Natural killer cell treated with Interleukin-12 subunit alpha and Interleukin-12 subunit beta and Interleukin-15 and Interleukin-18, amount 100 ng/mL, for 72 hours (primary cell): ENCODE measurements around the gene ZHX3. TPM values are rescaled to one million over a fixed set of nuclear protein-coding genes. Genes with fewer than 3 reads are reported as not detected.

Source experiments
- ATAC-seq, 2 donors: fragments of 150-1000 bp; cut with Tn5 transposase in 1 of 2; sonication (Bioruptor Pico), chemical (Tn5 transposase) in 1 of 2; 2 replicates each; pipeline ENCODE4 v1.10.0; 2021
- DNase-seq: peaks from one replicate; pipeline ENCODE4 v3.0.0; 2022; ENCODE audit warnings: low spot score
- H3K27ac Mint-ChIP-seq, 2 donors: 1 replicate in 1 of 2; 2 replicates in 1 of 2; pipeline ENCODE4 v1.8.0; 2022; ENCODE audit warnings: mixed read lengths in 2 of 2, mild to moderate bottlenecking in 1 of 2, moderate library complexity in 1 of 2
- H3K27me3 Mint-ChIP-seq, 2 donors: 1 replicate in 1 of 2; 2 replicates in 1 of 2; pipeline ENCODE4 v1.8.0; 2022; ENCODE audit warnings: mixed read lengths in 2 of 2
- H3K36me3 Mint-ChIP-seq: one replicate; pipeline ENCODE4 v1.8.0; 2022; ENCODE audit warnings: mixed read lengths
- H3K4me1 Mint-ChIP-seq, 2 donors: 1 replicate in 1 of 2; 2 replicates in 1 of 2; pipeline ENCODE4 v1.8.0; 2022; ENCODE audit warnings: low read depth in 2 of 2, mixed read lengths in 2 of 2, mild to moderate bottlenecking in 1 of 2
- H3K4me3 Mint-ChIP-seq: one replicate; pipeline ENCODE4 v1.8.0; 2022; ENCODE audit warnings: mixed read lengths
- H3K9me3 Mint-ChIP-seq: 2 replicates; pipeline ENCODE4 v1.8.0; 2022; ENCODE audit warnings: mixed read lengths
- total RNA-seq, 2 donors: library from RNA; stranded (reverse); gene quantifications; one replicate each; pipeline ENCODE4 v1.2.3, GENCODE V29; 2022

The ZHX3 gene
- total RNA-seq, 2 donors from 2014 or later: 7.6 to 21.6 TPM

GRCh38 chr20:41308726-41309413, 8.7 kb downstream of the ZHX3 start:
- Mint-ChIP-seq H3K27ac (no peak overlapping the region), H3K27me3 (no peaks in the 10 kb centered on the region), H3K4me3 (no peak overlapping the region), H3K36me3 (no peaks in the 10 kb centered on the region), H3K4me1 (peaks cover 13 to 14% of the 10 kb centered on the region in 2 donors), H3K9me3 (no peaks in the 10 kb centered on the region)
- ATAC-seq (no peak), DNase-seq (no peak)

GRCh38 chr20:41308290-41308711, 9.2 kb downstream of the ZHX3 start:
- H3K36me3 Mint-ChIP-seq: no peaks in the 10 kb centered on the region

GRCh38 chr20:41307021-41307420, 10.5 kb downstream of the ZHX3 start:
- no peak for DNase-seq
- Mint-ChIP-seq H3K4me3 (no peak overlapping the region), H3K4me1 (peaks cover 13 to 14% of the 10 kb centered on the region in 2 donors), H3K9me3 (no peaks in the 10 kb centered on the region), H3K27me3 (no peaks in the 10 kb centered on the region), H3K27ac (no peak overlapping the region), H3K36me3 (no peaks in the 10 kb centered on the region)
- ATAC-seq: peak in 1 of 2 donors; percentile 17

More at GRCh38 chr20:41308290-41308711, 9.2 kb downstream of the ZHX3 start:
- DNase-seq (no peak), ATAC-seq (no peak)
- no peaks in the 10 kb centered on the region for H3K27me3 Mint-ChIP-seq
- no peak overlapping the region for H3K4me3 Mint-ChIP-seq
- peaks cover 13 to 14% of the 10 kb centered on the region in 2 donors for H3K4me1 Mint-ChIP-seq
- H3K9me3 Mint-ChIP-seq: no peaks in the 10 kb centered on the region
- no peak overlapping the region for H3K27ac Mint-ChIP-seq

GRCh38 chr20:41306061-41306727, 11.3 kb downstream of the ZHX3 start:
- no peak overlapping the region for H3K4me3 Mint-ChIP-seq
- H3K27ac Mint-ChIP-seq: no peak overlapping the region
- ATAC-seq: no peak
- no peaks in the 10 kb centered on the region for H3K27me3 Mint-ChIP-seq
- no peak for DNase-seq
- H3K9me3 Mint-ChIP-seq: no peaks in the 10 kb centered on the region
- H3K4me1 Mint-ChIP-seq: peaks cover 13 to 14% of the 10 kb centered on the region in 2 donors
- H3K36me3 Mint-ChIP-seq: no peaks in the 10 kb centered on the region

- DNase-seq: no peak
- H3K36me3 Mint-ChIP-seq: no peaks in the 10 kb centered on the region
- ATAC-seq: no peak
- no peaks in the 10 kb centered on the region for H3K9me3 Mint-ChIP-seq
- H3K4me1 Mint-ChIP-seq: peaks cover 6 to 7% of the 10 kb centered on the region in 2 donors
- H3K27me3 Mint-ChIP-seq: no peaks in the 10 kb centered on the region
- no peak overlapping the region for H3K27ac Mint-ChIP-seq
- no peak overlapping the region for H3K4me3 Mint-ChIP-seq
Measured at GRCh38 chr20:41304424-41305079, 13.0 kb downstream of the ZHX3 start.

GRCh38 chr20:41304002-41304401, 13.5 kb downstream of the ZHX3 start:
- H3K27me3 Mint-ChIP-seq: no peaks in the 10 kb centered on the region
- H3K9me3 Mint-ChIP-seq: no peaks in the 10 kb centered on the region
- no peaks in the 10 kb centered on the region for H3K36me3 Mint-ChIP-seq
- H3K4me1 Mint-ChIP-seq: peaks cover 6 to 7% of the 10 kb centered on the region in 2 donors
- no peak overlapping the region for H3K27ac Mint-ChIP-seq
- no peak for DNase-seq
- H3K4me3 Mint-ChIP-seq: no peak overlapping the region
- no peak for ATAC-seq

GRCh38 chr20:41300886-41301285, 16.6 kb downstream of the ZHX3 start:
- H3K9me3 Mint-ChIP-seq: no peaks in the 10 kb centered on the region
- no peak overlapping the region for H3K4me3 Mint-ChIP-seq
- DNase-seq (no peak), ATAC-seq (no peak)
- no peaks in the 10 kb centered on the region for H3K4me1 Mint-ChIP-seq
- peaks cover 0 to 2% of the 10 kb centered on the region in 2 donors for H3K27me3 Mint-ChIP-seq
- no peak overlapping the region for H3K27ac Mint-ChIP-seq
- no peaks in the 10 kb centered on the region for H3K36me3 Mint-ChIP-seq

- Mint-ChIP-seq H3K4me1 (no peaks in the 10 kb centered on the region), H3K27ac (no peak overlapping the region), H3K36me3 (no peaks in the 10 kb centered on the region), H3K4me3 (no peak overlapping the region), H3K9me3 (no peaks in the 10 kb centered on the region), H3K27me3 (peaks cover 0 to 2% of the 10 kb centered on the region in 2 donors)
- ATAC-seq: no peak
- no peak for DNase-seq
Measured at GRCh38 chr20:41300383-41300782, 17.1 kb downstream of the ZHX3 start.

GRCh38 chr20:41299899-41300298, 17.6 kb downstream of the ZHX3 start:
- DNase-seq (no peak), ATAC-seq (no peak)
- Mint-ChIP-seq H3K4me1 (no peaks in the 10 kb centered on the region), H3K36me3 (no peaks in the 10 kb centered on the region), H3K27me3 (peaks cover 0 to 2% of the 10 kb centered on the region in 2 donors), H3K9me3 (no peaks in the 10 kb centered on the region), H3K4me3 (no peak overlapping the region), H3K27ac (no peak overlapping the region)

- Mint-ChIP-seq H3K27me3 (peaks cover 0 to 5% of the 10 kb centered on the region in 2 donors), H3K4me3 (no peak overlapping the region), H3K9me3 (no peaks in the 10 kb centered on the region), H3K27ac (no peak overlapping the region), H3K4me1 (no peaks in the 10 kb centered on the region), H3K36me3 (no peaks in the 10 kb centered on the region)
- ATAC-seq (no peak), DNase-seq (no peak)
Measured at GRCh38 chr20:41293269-41294037, 24.1 kb downstream of the ZHX3 start.

- Mint-ChIP-seq H3K4me1 (no peaks in the 10 kb centered on the region), H3K36me3 (peaks cover 14% of the 10 kb centered on the region), H3K9me3 (peaks cover 6% of the 10 kb centered on the region), H3K4me3 (no peak overlapping the region), H3K27ac (no peak overlapping the region), H3K27me3 (peaks cover 0 to 3% of the 10 kb centered on the region in 2 donors)
- DNase-seq (no peak), ATAC-seq (no peak)
Measured at GRCh38 chr20:41290804-41291389, 26.6 kb downstream of the ZHX3 start.

GRCh38 chr20:41287327-41287726, 30.2 kb downstream of the ZHX3 start:
- H3K9me3 Mint-ChIP-seq: peaks cover 6% of the 10 kb centered on the region
- no peak overlapping the region for H3K27ac Mint-ChIP-seq

GRCh38 chr20:41286240-41286851, 31.2 kb downstream of the ZHX3 start:
- Mint-ChIP-seq H3K36me3 (peaks cover 14% of the 10 kb centered on the region), H3K4me1 (no peaks in the 10 kb centered on the region), H3K4me3 (no peak overlapping the region), H3K9me3 (peaks cover 6% of the 10 kb centered on the region), H3K27ac (no peak overlapping the region), H3K27me3 (peaks cover 0 to 3% of the 10 kb centered on the region in 2 donors)
- no peak for ATAC-seq
- no peak for DNase-seq

More at GRCh38 chr20:41287327-41287726, 30.2 kb downstream of the ZHX3 start:
- H3K27me3 Mint-ChIP-seq: peaks cover 0 to 3% of the 10 kb centered on the region in 2 donors
- H3K4me1 Mint-ChIP-seq: no peaks in the 10 kb centered on the region
- DNase-seq (no peak), ATAC-seq (peak in 1 of 2 donors; percentile 20)
- H3K36me3 Mint-ChIP-seq: peaks cover 14% of the 10 kb centered on the region
- H3K4me3 Mint-ChIP-seq: no peak overlapping the region
